Measurements from ENCODE around the gene CCDC51.

CCDC51 gene

GRCh38 chr3:48472673-48472922 lies 32.7 kb upstream of the CCDC51 start:
- H3K27ac ChIP-seq (ENCODE audit: low read depth, low read length): peak overlapping the region; percentile 67
- peak in 1 of 2 donors; percentile 73 for DNase-seq
- H4K12ac ChIP-seq (ENCODE audit: low read depth, low read length): peak overlapping the region; percentile 68
- H2BK120ac ChIP-seq (ENCODE audit: insufficient read depth, low read length, poor library complexity): peak overlapping the region; percentile 62
- peak overlapping the region; percentile 66 for H3K4ac ChIP-seq (ENCODE audit: low read depth, low read length)
- H3K79me2 ChIP-seq (ENCODE audit: control insufficient read depth, insufficient read depth, low read length, poor library complexity): peaks cover 4% of the 10 kb centered on the region
- H4K91ac ChIP-seq (ENCODE audit: low read depth, low read length): peak overlapping the region; percentile 87
- H2BK12ac ChIP-seq (ENCODE audit: low read length): peak overlapping the region; percentile 39
- peaks cover 9 to 17% of the 10 kb centered on the region in 2 experiments for H3K4me1 ChIP-seq (ENCODE audit: control insufficient read depth in 1 of 2, insufficient read depth in 2 of 2, low read length in 2 of 2)
- peak overlapping the region; percentile 88 for H4K8ac ChIP-seq (ENCODE audit: low read depth, low read length)
- peaks cover 29 to 33% of the 10 kb centered on the region in 2 experiments for H3K36me3 ChIP-seq (ENCODE audit: control insufficient read depth in 1 of 2, insufficient read depth in 2 of 2, low read length in 2 of 2)
- H2BK5ac ChIP-seq (ENCODE audit: low read depth, low read length, poor library complexity): peak overlapping the region; percentile 34
- H3K9me3 ChIP-seq (ENCODE audit: insufficient read depth, low read depth, low read length): no peaks in the 10 kb centered on the region
- peak overlapping the region; percentile 75 for H3K4me3 ChIP-seq (ENCODE audit: low read depth, low read length)
- peak overlapping the region; percentile 91 for H3K18ac ChIP-seq (ENCODE audit: low read length)
- H3K79me1 ChIP-seq (ENCODE audit: low read length): peaks cover 12% of the 10 kb centered on the region
- H3K9ac ChIP-seq (ENCODE audit: low read length): peak overlapping the region; percentile 14
- H3K14ac ChIP-seq (ENCODE audit: low read length): peak overlapping the region; percentile 54
- H3K27me3 ChIP-seq (ENCODE audit: insufficient read depth, low read length): no peaks in the 10 kb centered on the region
- H3K23ac ChIP-seq (ENCODE audit: low read length): no peak overlapping the region
- H3K4me2 ChIP-seq (ENCODE audit: low read length): peak overlapping the region; percentile 85
- WGBS (ENCODE audit: extremely low coverage, insufficient coverage, insufficient read length): no CpG with 5 or more reads among the region's 5 CpGs
- peak overlapping the region; percentile 38 for H2AFZ ChIP-seq (ENCODE audit: insufficient read depth, low read length, poor library complexity)
- peak overlapping the region; percentile 28 for H2AK5ac ChIP-seq (ENCODE audit: low read length)

DNA sequence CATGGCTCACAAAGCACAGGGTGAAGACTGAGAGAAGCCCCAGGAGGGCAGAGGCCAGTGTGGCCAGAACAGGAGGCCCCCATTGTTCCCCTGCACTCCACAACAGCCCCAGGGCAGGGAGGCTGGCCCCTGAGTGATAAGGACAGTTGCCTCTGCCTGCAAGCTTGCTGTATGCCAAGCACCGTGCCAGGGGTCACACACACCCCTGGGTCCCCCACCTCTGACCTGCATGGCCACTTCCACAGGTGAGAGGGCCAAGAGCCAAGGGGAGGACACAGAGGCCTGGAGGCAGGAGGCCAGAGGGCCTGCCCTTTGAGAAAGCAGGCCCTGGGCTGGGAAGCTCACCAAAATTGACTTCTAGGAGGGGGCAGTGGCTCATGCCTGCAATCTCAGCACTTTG lies 30.4 kb upstream of the CCDC51 start:
- Histone ChIP-seq H4K91ac (ENCODE audit: low read depth, low read length) (no peak overlapping the region), H3K36me3 (ENCODE audit: control insufficient read depth in 1 of 2, insufficient read depth in 2 of 2, low read length in 2 of 2) (peaks cover 33 to 35% of the 10 kb centered on the region in 2 experiments), H3K79me1 (ENCODE audit: low read length) (peaks cover 21% of the 10 kb centered on the region), H3K27me3 (ENCODE audit: insufficient read depth, low read length) (no peaks in the 10 kb centered on the region), H3K18ac (ENCODE audit: low read length) (peak overlapping the region; percentile 13), H3K79me2 (ENCODE audit: control insufficient read depth, insufficient read depth, low read length, poor library complexity) (peaks cover 10% of the 10 kb centered on the region), H3K4me3 (ENCODE audit: low read depth, low read length) (no peak overlapping the region), H3K4ac (ENCODE audit: low read depth, low read length) (peak overlapping the region; percentile 12), H3K27ac (ENCODE audit: low read depth, low read length) (peak overlapping the region; percentile 9), H3K9me3 (ENCODE audit: insufficient read depth, low read depth, low read length) (no peaks in the 10 kb centered on the region), H3K4me2 (ENCODE audit: low read length) (no peak overlapping the region), H3K9ac (ENCODE audit: low read length) (no peak overlapping the region), H3K4me1 (ENCODE audit: control insufficient read depth in 1 of 2, insufficient read depth in 2 of 2, low read length in 2 of 2) (peaks cover 15 to 24% of the 10 kb centered on the region in 2 experiments), H3K14ac (ENCODE audit: low read length) (no peak overlapping the region), H3K23ac (ENCODE audit: low read length) (no peak overlapping the region), H2AK5ac (ENCODE audit: low read length) (no peak overlapping the region), H2BK120ac (ENCODE audit: insufficient read depth, low read length, poor library complexity) (no peak overlapping the region), H2BK5ac (ENCODE audit: low read depth, low read length, poor library complexity) (no peak overlapping the region), H4K12ac (ENCODE audit: low read depth, low read length) (no peak overlapping the region), H4K8ac (ENCODE audit: low read depth, low read length) (no peak overlapping the region), H2AFZ (ENCODE audit: insufficient read depth, low read length, poor library complexity) (no peak overlapping the region), H2BK12ac (ENCODE audit: low read length) (no peak overlapping the region)
- DNase-seq: no peak
- WGBS (ENCODE audit: extremely low coverage, insufficient coverage, insufficient read length): no CpG with 5 or more reads among the region's 1 CpG

GRCh38 chr3:48469046-48469915 lies 29.4 kb upstream of the CCDC51 start:
- no peak overlapping the region for H3K27ac ChIP-seq (ENCODE audit: low read depth, low read length)
- peaks cover 12 to 21% of the 10 kb centered on the region in 2 experiments for H3K4me1 ChIP-seq (ENCODE audit: control insufficient read depth in 1 of 2, insufficient read depth in 2 of 2, low read length in 2 of 2)
- H4K8ac ChIP-seq (ENCODE audit: low read depth, low read length): no peak overlapping the region
- H2AFZ ChIP-seq (ENCODE audit: insufficient read depth, low read length, poor library complexity): no peak overlapping the region
- H2BK5ac ChIP-seq (ENCODE audit: low read depth, low read length, poor library complexity): no peak overlapping the region
- no peak overlapping the region for H4K12ac ChIP-seq (ENCODE audit: low read depth, low read length)
- no peak overlapping the region for H2AK5ac ChIP-seq (ENCODE audit: low read length)
- no peak overlapping the region for H3K4me2 ChIP-seq (ENCODE audit: low read length)
- H2BK12ac ChIP-seq (ENCODE audit: low read length): no peak overlapping the region
- peaks cover 10% of the 10 kb centered on the region for H3K79me2 ChIP-seq (ENCODE audit: control insufficient read depth, insufficient read depth, low read length, poor library complexity)
- no CpG with 5 or more reads among the region's 29 CpGs for WGBS (ENCODE audit: extremely low coverage, insufficient coverage, insufficient read length)
- H3K4me3 ChIP-seq (ENCODE audit: low read depth, low read length): no peak overlapping the region
- H2BK120ac ChIP-seq (ENCODE audit: insufficient read depth, low read length, poor library complexity): no peak overlapping the region
- H3K27me3 ChIP-seq (ENCODE audit: insufficient read depth, low read length): no peaks in the 10 kb centered on the region
- H3K23ac ChIP-seq (ENCODE audit: low read length): no peak overlapping the region
- H3K9me3 ChIP-seq (ENCODE audit: insufficient read depth, low read depth, low read length): no peaks in the 10 kb centered on the region
- no peak overlapping the region for H4K91ac ChIP-seq (ENCODE audit: low read depth, low read length)
- H3K14ac ChIP-seq (ENCODE audit: low read length): no peak overlapping the region
- peak overlapping the region; percentile 10 for H3K18ac ChIP-seq (ENCODE audit: low read length)
- peaks cover 21% of the 10 kb centered on the region for H3K79me1 ChIP-seq (ENCODE audit: low read length)
- no peak for DNase-seq
- no peak overlapping the region for H3K9ac ChIP-seq (ENCODE audit: low read length)
- H3K36me3 ChIP-seq (ENCODE audit: control insufficient read depth in 1 of 2, insufficient read depth in 2 of 2, low read length in 2 of 2): peaks cover 37 to 41% of the 10 kb centered on the region in 2 experiments
- no peak overlapping the region for H3K4ac ChIP-seq (ENCODE audit: low read depth, low read length)

DNA sequence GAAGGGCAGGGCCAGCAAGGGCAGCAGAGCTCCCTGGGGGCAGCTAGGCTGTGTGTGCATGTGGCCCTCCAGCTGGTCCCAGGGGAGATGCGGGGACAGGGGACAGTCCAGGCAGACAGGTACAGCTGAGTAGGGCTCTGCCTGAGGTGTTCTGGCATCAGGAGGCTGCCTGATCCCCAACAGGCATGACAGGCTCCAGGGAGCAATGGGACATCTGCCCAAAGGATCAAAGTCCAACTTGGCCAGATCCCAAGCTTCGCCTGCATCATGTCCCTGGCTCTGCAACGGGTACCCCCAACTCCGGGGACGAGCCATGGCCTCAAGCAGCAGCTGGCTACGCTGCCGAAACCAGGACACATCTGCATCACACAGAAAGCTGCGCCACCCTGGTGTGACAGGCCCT lies 28.4 kb upstream of the CCDC51 start:
- no peak overlapping the region for H3K9ac ChIP-seq (ENCODE audit: low read length)
- WGBS (ENCODE audit: extremely low coverage, insufficient coverage, insufficient read length): no CpG with 5 or more reads among the region's 8 CpGs
- no peak overlapping the region for H2BK120ac ChIP-seq (ENCODE audit: insufficient read depth, low read length, poor library complexity)
- H3K4me2 ChIP-seq (ENCODE audit: low read length): no peak overlapping the region
- H3K14ac ChIP-seq (ENCODE audit: low read length): no peak overlapping the region
- no peak overlapping the region for H3K4ac ChIP-seq (ENCODE audit: low read depth, low read length)
- no peak for DNase-seq
- H3K4me3 ChIP-seq (ENCODE audit: low read depth, low read length): no peak overlapping the region
- no peak overlapping the region for H2AK5ac ChIP-seq (ENCODE audit: low read length)
- H2BK12ac ChIP-seq (ENCODE audit: low read length): no peak overlapping the region
- no peak overlapping the region for H2BK5ac ChIP-seq (ENCODE audit: low read depth, low read length, poor library complexity)
- no peak overlapping the region for H4K91ac ChIP-seq (ENCODE audit: low read depth, low read length)
- no peak overlapping the region for H2AFZ ChIP-seq (ENCODE audit: insufficient read depth, low read length, poor library complexity)
- peaks cover 18% of the 10 kb centered on the region for H3K79me1 ChIP-seq (ENCODE audit: low read length)
- H4K12ac ChIP-seq (ENCODE audit: low read depth, low read length): no peak overlapping the region
- H3K9me3 ChIP-seq (ENCODE audit: insufficient read depth, low read depth, low read length): no peaks in the 10 kb centered on the region
- H3K27me3 ChIP-seq (ENCODE audit: insufficient read depth, low read length): no peaks in the 10 kb centered on the region
- H3K79me2 ChIP-seq (ENCODE audit: control insufficient read depth, insufficient read depth, low read length, poor library complexity): peaks cover 10% of the 10 kb centered on the region
- no peak overlapping the region for H4K8ac ChIP-seq (ENCODE audit: low read depth, low read length)
- no peak overlapping the region for H3K23ac ChIP-seq (ENCODE audit: low read length)
- no peak overlapping the region for H3K18ac ChIP-seq (ENCODE audit: low read length)
- no peak overlapping the region for H3K27ac ChIP-seq (ENCODE audit: low read depth, low read length)
- H3K4me1 ChIP-seq (ENCODE audit: control insufficient read depth in 1 of 2, insufficient read depth in 2 of 2, low read length in 2 of 2): peaks cover 12 to 17% of the 10 kb centered on the region in 2 experiments
- peaks cover 37 to 45% of the 10 kb centered on the region in 2 experiments for H3K36me3 ChIP-seq (ENCODE audit: control insufficient read depth in 1 of 2, insufficient read depth in 2 of 2, low read length in 2 of 2)
